K562 (cell line): ENCODE measurements around the gene GSTO2. TPM values are rescaled to one million over a fixed set of nuclear protein-coding genes. Genes with fewer than 3 reads are reported as not detected.

Experiments
- ATF2 ChIP-seq: sonication (generic); formaldehyde crosslinking; IDR thresholded peaks from 2 replicates; pipeline ENCODE4 v1.8.1; 2022; ENCODE audit warnings: missing genetic modification reagents
- BCL6 ChIP-seq: fragments of 250-450 bp; sonication (Bioruptor Pico); IDR thresholded peaks from 2 replicates; pipeline ENCODE4 v1.4.0; 2020
- CHD2 ChIP-seq: IDR thresholded peaks from 2 replicates; pipeline ENCODE4 v1.6.1; 2011; ENCODE audit warnings: low read depth, low read length
- CUX1 ChIP-seq: fragments of 200-800 bp; sonication (Bioruptor generic); IDR thresholded peaks from 2 replicates; pipeline ENCODE4 v1.6.1; 2016; ENCODE audit warnings: missing genetic modification characterization, missing compliant biosample characterization
- HNRNPLL ChIP-seq: fragments of 200-400 bp; formaldehyde crosslinking; IDR thresholded peaks from 2 replicates; pipeline ENCODE4 v1.6.1; 2017; ENCODE audit warnings: low read length, low read depth, mild to moderate bottlenecking; ENCODE audit not compliant: poor library complexity, severe bottlenecking
- MTA3 ChIP-seq: fragments of 450-650 bp; formaldehyde crosslinking; IDR thresholded peaks from 2 replicates; pipeline ENCODE4 v1.6.1; 2017; ENCODE audit warnings: mild to moderate bottlenecking, borderline replicate concordance
- NR3C1 ChIP-seq: sonication (generic); formaldehyde crosslinking; IDR thresholded peaks from 2 replicates; pipeline ENCODE4 v1.8.1; 2022; ENCODE audit warnings: missing genetic modification reagents
- POLR2A ChIP-seq: fragments of 450-650 bp; conservative IDR thresholded peaks from 2 replicates; pipeline ENCODE4 v1.6.1; 2016
- POLR2AphosphoS2 ChIP-seq: IDR thresholded peaks from 2 replicates; pipeline ENCODE4 v1.6.1; 2012; ENCODE audit warnings: low read length, improper control_type of control experiment
- RBBP5 ChIP-seq: fragments of 200-600 bp; sonication (generic); IDR thresholded peaks from 2 replicates; pipeline ENCODE4 v1.6.1; 2012; ENCODE audit warnings: borderline replicate concordance, mild to moderate bottlenecking, low read length, control low read depth, inconsistent platforms; ENCODE audit not compliant: insufficient read depth, poor library complexity, severe bottlenecking
- SIN3A ChIP-seq, 2 experiments: fragments of 150-350 bp in 1 of 2; IDR thresholded peaks; 2 replicates each; pipeline ENCODE4 v1.6.1; 2011 to 2016; ENCODE audit warnings: borderline replicate concordance in 2 of 2, low read depth in 2 of 2, low read length in 2 of 2, mild to moderate bottlenecking in 2 of 2, moderate library complexity in 2 of 2; ENCODE audit not compliant: control insufficient read depth in 1 of 2
- SMARCC2 ChIP-seq: fragments of 450-650 bp; IDR thresholded peaks from 2 replicates; pipeline ENCODE4 v1.6.1; 2017; ENCODE audit warnings: antibody characterized with exemption, moderate library complexity, mild to moderate bottlenecking, low read depth
- THAP12 ChIP-seq: fragments of 250-450 bp; sonication (Bioruptor Pico); IDR thresholded peaks from 2 replicates; pipeline ENCODE4 v1.9.0; 2021; ENCODE audit warnings: mild to moderate bottlenecking, inconsistent platforms
- XRCC3 ChIP-seq: fragments of 450-650 bp; IDR thresholded peaks from 2 replicates; pipeline ENCODE4 v1.6.1; 2017; ENCODE audit warnings: mild to moderate bottlenecking, moderate library complexity
- ZBTB2 ChIP-seq: fragments of 450-650 bp; IDR thresholded peaks from 2 replicates; pipeline ENCODE4 v1.6.1; 2016; ENCODE audit warnings: antibody characterized with exemption
- ZNF165 ChIP-seq: fragments of 250-450 bp; sonication (Bioruptor Pico); IDR thresholded peaks from 2 replicates; pipeline ENCODE4 v1.4.0; 2020; ENCODE audit warnings: borderline replicate concordance
- ZNF324 ChIP-seq: fragments of 250-450 bp; sonication (Bioruptor Pico); IDR thresholded peaks from 2 replicates; pipeline ENCODE4 v1.4.0; 2020; ENCODE audit warnings: mild to moderate bottlenecking
- polyA plus RNA-seq, 8 experiments: library from polyadenylated mRNA; depleted of rRNA in 4 of 8; stranded (reverse) in 5 of 8; unstranded in 3 of 8; fragments of >200 nt; fragmentation: Nextera tagmentation in 2 of 8; fragmentation: Illumina TruSeq in 1 of 8; extraction: Ambion mirVana in 2 of 8; extraction: Trizol in 1 of 8; gene quantifications; 2 replicates each; pipeline versions ENCODE4 v1.2.1 to v1.2.3, GENCODE V29; 2011 to 2014; ENCODE audit warnings: inconsistent platforms in 1 of 8, missing spikeins in 1 of 8
- total RNA-seq, 7 experiments: library from RNA; depleted of rRNA in 6 of 7; stranded (reverse); fragments of >200 nt in 6 of 7; fragmentation: Illumina TruSeq in 2 of 7; extraction: Trizol in 2 of 7; gene quantifications; 2 replicates each; pipeline versions ENCODE4 v1.2.1 to v1.2.3, GENCODE V29; 2011 to 2021; ENCODE audit warnings: low replicate concordance in 1 of 7

Gene GSTO2
- total and polyA plus RNA-seq, 9 of the 15 experiments (the other 6 are each of a cell fraction or from before 2014, with no cell fraction given) = 0.18 to 1.8 (median 0.90) TPM

GRCh38 chr10:104231784-104232612, 37.0 kb upstream of the GSTO2 start, which contains the start of gene CFAP43 (continued):
- TF ChIP-seq POLR2AphosphoS2 (no peak), MTA3 (peak; percentile 68; the same call in 1 of the 2 replicates), ATF2 (no peak), RBBP5 (peak; percentile 92), CUX1 (no peak), POLR2A (peak; percentile 54), SMARCC2 (no peak), ZBTB2 (peak; percentile 47; the same call in 1 of the 2 replicates), HNRNPLL (peak; percentile 80), SIN3A (IDR thresholded peaks at IDR 0.05; ENCODE audit: borderline replicate concordance in 2 of 2, control insufficient read depth in 1 of 2, low read depth in 2 of 2, low read length in 2 of 2) (peak in 1 of 2 experiments; percentile 56; a peak in 2 of 4 replicates), ZNF165 (CRISPR knock-in tag) (no peak), XRCC3 (no peak), THAP12 (CRISPR knock-in tag) (no peak), CHD2 (peak; percentile 72), NR3C1 (CRISPR knock-in tag) (no peak), ZNF324 (CRISPR knock-in tag) (no peak), BCL6 (CRISPR knock-in tag) (no peak)
